ENCODE results near the gene GSTM5. TPM values are rescaled to one million over a fixed set of nuclear protein-coding genes. Genes with fewer than 3 reads are reported as not detected.
A peak's percentile ranks its signal among the peaks of the same experiment; 100 is the strongest.
"Not testable (repeated sequence)": the region's sequence is repeated elsewhere in the genome, so short reads cannot be mapped to it uniquely, and the experiment has no call there.

GSTM5 gene
- total and polyA plus RNA-seq, 2 donors (not counting 3 experiments of a cell fraction or from before 2014, with no cell fraction given) = 0.25 to 1.6 TPM

DNA sequence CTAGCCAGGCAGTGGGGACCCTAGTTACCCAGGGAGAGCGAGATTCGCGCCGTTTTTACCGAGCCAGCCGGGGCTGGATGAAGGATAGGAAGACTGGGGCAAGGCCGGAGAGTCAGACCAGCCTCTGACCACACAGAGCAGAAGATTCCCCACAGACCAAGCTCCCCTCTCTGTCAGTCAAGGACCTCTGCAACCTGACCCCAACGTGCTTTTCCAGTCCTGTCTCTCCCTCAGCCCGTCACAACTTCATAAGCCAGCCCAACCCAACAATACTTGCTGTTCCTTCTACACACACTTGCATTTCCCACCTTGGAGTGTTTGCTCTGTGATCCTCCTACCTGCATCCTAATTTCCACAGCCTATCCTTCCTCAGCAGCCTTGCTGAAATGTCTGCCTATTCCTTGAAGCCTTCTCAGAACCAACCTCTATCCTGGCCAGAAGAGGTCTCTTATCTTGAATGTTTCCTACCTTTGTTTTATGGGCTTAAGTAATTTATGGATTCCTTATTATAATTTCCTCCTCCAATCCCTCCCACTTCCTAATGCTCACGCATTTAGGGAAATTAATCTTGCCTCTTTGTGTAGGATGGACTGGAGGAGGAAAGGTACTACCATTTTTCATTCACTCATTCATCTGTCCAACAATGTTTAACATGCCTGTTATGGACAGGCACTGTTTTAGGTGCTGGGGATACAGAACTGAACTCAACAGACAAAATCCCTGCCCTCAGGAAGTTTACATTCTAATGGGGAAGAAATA, 28.7 kb downstream of the GSTM5 start, which contains the start of gene GSTM3:
TSS of gene GSTM3 (minus strand) at position 424 of the 759 bp plus-strand sequence. CDS start 751 bp downstream, outside the sequence.
- Histone ChIP-seq H3K79me2 (ENCODE audit: control insufficient read depth, insufficient read depth, low read length) (no peaks in the 10 kb centered on the region), H3K27me3 (ENCODE audit: control insufficient read depth in 2 of 2, insufficient read depth in 2 of 2, low read length in 2 of 2) (peaks cover 0 to 1% of the 10 kb centered on the region in 2 experiments), H3K9me1 (replicated peaks; ENCODE audit: control insufficient read depth, extremely low read depth, insufficient read depth, low read length) (no peaks in the 10 kb centered on the region), H2AFZ (ENCODE audit: low read depth, low read length) (peak within 1 kb of the TSS; percentile 98), H3K4me2 (ENCODE audit: insufficient read depth, low read length) (peak within 1 kb of the TSS; percentile 87), H3K4me1 (ENCODE audit: control insufficient read depth, extremely low read depth, insufficient read depth, low read length) (peaks cover 12% of the 10 kb centered on the region), H3K4me3 (replicated peaks in 1 of 3; ENCODE audit: insufficient read depth in 1 of 3, low read depth in 1 of 3, low read length in 3 of 3) (peak within 1 kb of the TSS; percentile 41 to 69 (median 42)), H3K27ac (ENCODE audit: insufficient read depth, low read depth, low read length) (peak within 1 kb of the TSS; percentile 17), H3K9me3 (replicated peaks; ENCODE audit: control insufficient read depth, insufficient read depth, low read length) (no peaks in the 10 kb centered on the region), H3K36me3 (ENCODE audit: control insufficient read depth in 2 of 2, extremely low read depth in 1 of 2, insufficient read depth in 2 of 2, low read length in 2 of 2) (peaks cover 0 to 3% of the 10 kb centered on the region in 2 experiments), H3K9ac (replicated peaks; ENCODE audit: extremely low read depth, insufficient read depth, low read length) (peak within 1 kb of the TSS; percentile 19), H4K20me1 (replicated peaks; ENCODE audit: control insufficient read depth, extremely low read depth, insufficient read depth, low read length) (no peaks in the 10 kb centered on the region)
- peak; percentile 58 for DNase-seq (ENCODE audit: low read depth, low spot score)
- no peak for TF ChIP-seq EZH2 (IDR thresholded peaks at IDR 0.05; ENCODE audit: borderline replicate concordance, low read depth, low read length, severe bottlenecking)
- TF ChIP-seq JUN (IDR thresholded peaks at IDR 0.05; ENCODE audit: borderline replicate concordance, insufficient read depth, insufficient read length, low read depth) = no peak
- TF ChIP-seq, protein P1, sequence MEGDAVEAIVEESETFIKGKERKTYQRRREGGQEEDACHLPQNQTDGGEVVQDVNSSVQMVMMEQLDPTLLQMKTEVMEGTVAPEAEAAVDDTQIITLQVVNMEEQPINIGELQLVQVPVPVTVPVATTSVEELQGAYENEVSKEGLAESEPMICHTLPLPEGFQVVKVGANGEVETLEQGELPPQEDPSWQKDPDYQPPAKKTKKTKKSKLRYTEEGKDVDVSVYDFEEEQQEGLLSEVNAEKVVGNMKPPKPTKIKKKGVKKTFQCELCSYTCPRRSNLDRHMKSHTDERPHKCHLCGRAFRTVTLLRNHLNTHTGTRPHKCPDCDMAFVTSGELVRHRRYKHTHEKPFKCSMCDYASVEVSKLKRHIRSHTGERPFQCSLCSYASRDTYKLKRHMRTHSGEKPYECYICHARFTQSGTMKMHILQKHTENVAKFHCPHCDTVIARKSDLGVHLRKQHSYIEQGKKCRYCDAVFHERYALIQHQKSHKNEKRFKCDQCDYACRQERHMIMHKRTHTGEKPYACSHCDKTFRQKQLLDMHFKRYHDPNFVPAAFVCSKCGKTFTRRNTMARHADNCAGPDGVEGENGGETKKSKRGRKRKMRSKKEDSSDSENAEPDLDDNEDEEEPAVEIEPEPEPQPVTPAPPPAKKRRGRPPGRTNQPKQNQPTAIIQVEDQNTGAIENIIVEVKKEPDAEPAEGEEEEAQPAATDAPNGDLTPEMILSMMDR (IDR thresholded peaks at IDR 0.05; ENCODE audit: extremely low read depth in 1 of 2, insufficient read depth in 1 of 2, low read depth in 1 of 2, low read length in 2 of 2) = no peak
- no peak for TF ChIP-seq POLR2A (IDR thresholded peaks at IDR 0.05; ENCODE audit: low read depth, low read length)
- no peak for TF ChIP-seq FOS (IDR thresholded peaks at IDR 0.05; ENCODE audit: borderline replicate concordance, insufficient read depth, low read length)
- TF ChIP-seq GATA2 (IDR thresholded peaks at IDR 0.05; ENCODE audit: insufficient read depth, insufficient read length, low read depth, low read length) = no peak
- peak; percentile 78 for FAIRE-seq
- CTCF ChIA-PET = interaction anchor here (1.0 to 2.3 kb wide), 8 partner anchors 8 to 244 kb away, joined by 3 to 10 read pairs (median 6); partner anchors contain the start of genes AHCYL1 and EPS8L3
- POLR2A ChIA-PET = interaction anchor here (1.0 to 1.3 kb wide), 2 partner anchors 23 to 53 kb away, joined by 3 to 5 read pairs; partner anchors contain the start of genes EPS8L3 and GSTM1
- intact Hi-C loops (cut with micrococcal nuclease) = loop anchor here (2.0 to 5.0 kb wide), 2 partner anchors 22 to 243 kb away; partner anchors contain the start of gene EPS8L3
- no TSS peak for BruUV-seq (replicated peaks)
- dilution Hi-C loops (cut with MboI; ENCODE audit: extremely low pct_ligation_motif_present, low sequenced_read_pairs) = no loop called here

DNA sequence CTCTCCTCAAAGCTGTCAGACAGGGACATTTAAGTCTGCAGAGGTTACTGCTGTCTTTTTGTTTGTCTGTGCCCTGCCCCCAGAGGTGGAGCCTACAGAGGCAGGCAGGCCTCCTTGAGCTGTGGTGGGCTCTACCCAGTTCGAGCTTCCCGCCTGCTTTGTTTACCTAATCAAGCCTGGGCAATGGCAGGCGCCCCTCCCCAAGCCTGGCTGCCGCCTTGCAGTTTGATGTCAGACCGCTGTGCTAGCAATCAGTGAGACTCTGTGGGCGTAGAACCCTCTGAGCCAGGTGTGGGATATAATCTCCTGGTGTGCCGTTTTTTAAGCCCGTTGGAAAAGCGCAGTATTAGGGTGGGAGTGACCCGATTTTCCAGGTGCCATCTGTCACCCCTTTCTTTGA, 36.3 kb downstream of the GSTM5 start:
- POLR2A ChIA-PET; H3K79me2 ChIP-seq (ENCODE audit: control insufficient read depth, insufficient read depth, low read length); H3K4me1 ChIP-seq (ENCODE audit: control insufficient read depth, extremely low read depth, insufficient read depth, low read length); H3K36me3 ChIP-seq (ENCODE audit: control insufficient read depth in 2 of 2, extremely low read depth in 1 of 2, insufficient read depth in 2 of 2, low read length in 2 of 2); dilution Hi-C loops (cut with MboI; ENCODE audit: extremely low pct_ligation_motif_present, low sequenced_read_pairs); H2AFZ ChIP-seq (ENCODE audit: low read depth, low read length); H3K9me3 ChIP-seq (replicated peaks; ENCODE audit: control insufficient read depth, insufficient read depth, low read length); H3K9me1 ChIP-seq (replicated peaks; ENCODE audit: control insufficient read depth, extremely low read depth, insufficient read depth, low read length); H3K27ac ChIP-seq (ENCODE audit: insufficient read depth, low read depth, low read length); H4K20me1 ChIP-seq (replicated peaks; ENCODE audit: control insufficient read depth, extremely low read depth, insufficient read depth, low read length); H3K4me3 ChIP-seq (replicated peaks in 1 of 3; ENCODE audit: insufficient read depth in 1 of 3, low read depth in 1 of 3, low read length in 3 of 3); DNase-seq (ENCODE audit: low read depth, low spot score); H3K9ac ChIP-seq (replicated peaks; ENCODE audit: extremely low read depth, insufficient read depth, low read length); H3K4me2 ChIP-seq (ENCODE audit: insufficient read depth, low read length); intact Hi-C loops (cut with micrococcal nuclease); FAIRE-seq; BruUV-seq (replicated peaks): not testable (repeated sequence)
- CTCF ChIA-PET = interaction anchor here (1.4 kb wide), 1 partner anchor 8 kb away, joined by 7 read pairs; the partner anchor contains the start of gene GSTM3
- H3K27me3 ChIP-seq (ENCODE audit: control insufficient read depth in 2 of 2, insufficient read depth in 2 of 2, low read length in 2 of 2) = peaks cover 12 to 22% of the 10 kb centered on the region in 2 experiments
